Stimulated activated CD4-positive, alpha-beta T cell treated with anti-CD3 and anti-CD28 coated beads, Interleukin-2, amount 100 ng/mL, for 4 hours (primary cell): ENCODE results near the gene TICAM1.
"Not testable (repeated sequence)": the region's sequence is repeated elsewhere in the genome, so short reads cannot be mapped to it uniquely, and the experiment has no call there.

Source experiments
- DNase-seq: peaks from one replicate; pipeline ENCODE4 v3.0.0-alpha.2; 2020; ENCODE audit warnings: low read depth

Gene TICAM1

GRCh38 chr19:4844348-4845179 is 13.1 kb upstream of the TICAM1 start:
- DNase-seq, result no peak

- DNase-seq, result no peak
These were observed 12.1 kb upstream of the TICAM1 start for GRCh38 chr19:4843647-4843965.

GRCh38 chr19:4839192-4839591 is 7.7 kb upstream of the TICAM1 start:
- no peak for DNase-seq

GRCh38 chr19:4832776-4833175 is 1.3 kb upstream of the TICAM1 start:
- DNase-seq, result no peak

GRCh38 chr19:4831979-4832340 is 448 bp upstream of the TICAM1 start:
- not testable (repeated sequence) for DNase-seq

GRCh38 chr19:4830768-4831265 is 695 bp downstream of the TICAM1 start:
- no peak for DNase-seq

GRCh38 chr19:4830332-4830731 is 1.2 kb downstream of the TICAM1 start:
- no peak for DNase-seq

- no peak for DNase-seq
These were observed 2.4 kb downstream of the TICAM1 start for GRCh38 chr19:4829001-4829712.

- no peak for DNase-seq
These were observed 7.9 kb downstream of the TICAM1 start for GRCh38 chr19:4823577-4823976.

GRCh38 chr19:4822354-4822753 is 9.2 kb downstream of the TICAM1 start:
- not testable (repeated sequence) for DNase-seq

GRCh38 chr19:4821265-4821664 is 10.2 kb downstream of the TICAM1 start:
- DNase-seq, result no peak

- DNase-seq, result no peak
These were observed 13.8 kb downstream of the TICAM1 start for GRCh38 chr19:4817467-4818277.

GRCh38 chr19:4816950-4817278 is 14.6 kb downstream of the TICAM1 start:
- DNase-seq, result no peak

GRCh38 chr19:4816202-4816949 is 15.1 kb downstream of the TICAM1 start:
- DNase-seq, result no peak

- DNase-seq, result peak; percentile 65
These were observed 15.9 kb downstream of the TICAM1 start for GRCh38 chr19:4815426-4816201.

GRCh38 chr19:4814625-4815425 is 16.7 kb downstream of the TICAM1 start:
- DNase-seq, result no peak

GRCh38 chr19:4811328-4812131 is 20.0 kb downstream of the TICAM1 start:
- DNase-seq, result peak; percentile 80

GRCh38 chr19:4807188-4807587 is 24.3 kb downstream of the TICAM1 start:
- no peak for DNase-seq

GRCh38 chr19:4806384-4806783 is 25.1 kb downstream of the TICAM1 start:
- no peak for DNase-seq

GRCh38 chr19:4805140-4805539 is 26.4 kb downstream of the TICAM1 start:
- not testable (repeated sequence) for DNase-seq
